Ureter (tissue), 1 donor: ENCODE data around the gene OTUD1. TPM values are rescaled to one million over a fixed set of nuclear protein-coding genes. Genes with fewer than 3 reads are reported as not detected.
A peak's percentile ranks its signal among the peaks of the same experiment; 100 is the strongest.
"Not testable (repeated sequence)": the region's sequence is repeated elsewhere in the genome, so short reads cannot be mapped to it uniquely, and the experiment has no call there.

Source experiments
- DNase-seq: peaks from one replicate; pipeline ENCODE4 v3.0.0-alpha.2; 2020; ENCODE audit warnings: low spot score
- total RNA-seq: library from RNA; stranded (reverse); gene quantifications from one replicate; pipeline ENCODE4 v1.2.4, GENCODE V29; 2023
- donor health status: DM: yes; HTN: yes; CAD: no.

Gene OTUD1, protein sequence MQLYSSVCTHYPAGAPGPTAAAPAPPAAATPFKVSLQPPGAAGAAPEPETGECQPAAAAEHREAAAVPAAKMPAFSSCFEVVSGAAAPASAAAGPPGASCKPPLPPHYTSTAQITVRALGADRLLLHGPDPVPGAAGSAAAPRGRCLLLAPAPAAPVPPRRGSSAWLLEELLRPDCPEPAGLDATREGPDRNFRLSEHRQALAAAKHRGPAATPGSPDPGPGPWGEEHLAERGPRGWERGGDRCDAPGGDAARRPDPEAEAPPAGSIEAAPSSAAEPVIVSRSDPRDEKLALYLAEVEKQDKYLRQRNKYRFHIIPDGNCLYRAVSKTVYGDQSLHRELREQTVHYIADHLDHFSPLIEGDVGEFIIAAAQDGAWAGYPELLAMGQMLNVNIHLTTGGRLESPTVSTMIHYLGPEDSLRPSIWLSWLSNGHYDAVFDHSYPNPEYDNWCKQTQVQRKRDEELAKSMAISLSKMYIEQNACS
- 10.6 TPM for total RNA-seq

DNA sequence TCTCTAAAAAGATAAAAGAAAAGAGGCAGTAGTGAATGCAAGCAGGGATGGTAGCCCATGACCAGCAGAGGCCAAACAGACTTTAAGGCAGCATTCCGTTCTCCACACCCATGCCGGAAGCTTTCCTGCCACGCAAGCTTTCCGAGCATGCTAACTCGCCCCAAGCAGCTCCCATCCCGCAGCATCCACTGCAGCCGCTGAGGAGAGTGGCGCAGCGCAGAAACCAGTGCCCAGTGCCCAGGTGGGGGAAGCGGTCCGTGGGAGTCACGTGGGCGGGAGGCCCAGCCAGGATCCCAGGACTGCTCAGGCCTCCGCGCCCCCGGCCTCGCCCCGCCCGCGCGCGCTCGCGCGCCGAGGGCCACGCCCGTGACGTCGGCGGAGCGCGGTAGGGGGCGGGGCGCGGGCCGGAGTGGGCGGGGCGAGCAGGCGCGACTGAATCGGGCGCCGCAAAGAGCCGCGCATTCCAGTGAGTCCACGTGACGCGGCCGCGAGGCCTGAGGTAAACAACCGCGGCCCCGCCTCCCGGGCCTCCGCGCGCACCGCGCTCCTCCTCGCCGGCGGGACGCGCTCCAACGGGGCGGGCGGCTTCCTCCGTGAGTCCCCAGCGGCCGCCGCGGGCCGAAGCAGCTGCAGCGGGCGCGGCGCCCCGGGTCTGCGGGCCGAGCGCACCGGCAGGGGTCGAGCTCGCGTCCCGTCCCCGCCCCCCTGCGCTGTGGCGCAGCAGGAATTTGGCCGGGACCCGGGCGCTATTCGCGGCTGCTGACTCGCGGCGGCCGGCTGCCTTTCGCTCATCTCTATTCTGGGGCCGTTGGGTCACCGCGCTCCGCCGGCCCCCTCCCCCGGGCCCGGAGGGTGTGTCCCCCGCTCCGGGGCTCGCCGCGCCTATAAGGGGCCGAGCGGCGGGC lies at the start of gene OTUD1:
OTUD1 (plus strand) TSS at position 529 of the 905 bp plus-strand sequence. CDS start 383 bp downstream, outside the sequence.
- peak; percentile 95 for DNase-seq

DNA sequence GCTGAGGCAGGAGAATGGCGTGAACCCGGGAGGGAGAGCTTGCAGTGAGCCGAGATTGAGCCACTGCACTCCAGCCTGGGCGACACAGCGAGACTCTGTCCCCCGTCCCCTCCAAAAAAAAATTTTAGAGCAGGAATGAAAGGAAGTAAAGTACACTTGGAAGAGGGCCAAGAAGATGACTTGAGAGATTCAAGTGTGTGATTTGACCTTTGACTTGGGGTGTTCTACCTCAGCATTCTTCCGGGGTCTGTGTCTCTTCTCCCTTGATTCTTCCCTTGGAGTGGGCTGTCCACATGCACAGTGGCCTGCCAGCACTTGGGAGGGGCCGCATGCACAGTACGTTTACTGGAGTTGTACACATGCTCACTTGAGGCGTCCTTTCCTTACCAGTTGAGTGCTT lies 48.5 kb upstream of the OTUD1 start:
- not testable (repeated sequence) for DNase-seq

DNA sequence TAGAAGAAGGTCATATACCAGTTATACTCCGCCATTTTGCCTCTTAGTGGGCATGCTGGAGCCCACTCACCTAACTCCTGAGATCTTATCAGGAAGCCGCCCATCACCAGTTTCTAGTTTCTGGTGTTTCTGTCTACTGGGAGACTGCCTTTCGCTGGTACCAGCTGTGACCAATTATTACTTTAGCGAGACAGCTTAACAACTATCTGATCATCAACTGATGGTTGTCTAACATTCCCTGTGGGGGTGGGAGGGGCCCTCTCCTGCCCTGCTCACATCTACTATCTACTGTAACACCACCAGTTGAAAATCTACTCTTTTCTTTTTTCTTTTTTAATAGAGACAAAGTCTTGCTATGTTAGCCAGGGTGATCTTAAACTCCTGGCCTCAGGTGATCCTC lies 48.1 kb upstream of the OTUD1 start:
- DNase-seq = no peak

DNA sequence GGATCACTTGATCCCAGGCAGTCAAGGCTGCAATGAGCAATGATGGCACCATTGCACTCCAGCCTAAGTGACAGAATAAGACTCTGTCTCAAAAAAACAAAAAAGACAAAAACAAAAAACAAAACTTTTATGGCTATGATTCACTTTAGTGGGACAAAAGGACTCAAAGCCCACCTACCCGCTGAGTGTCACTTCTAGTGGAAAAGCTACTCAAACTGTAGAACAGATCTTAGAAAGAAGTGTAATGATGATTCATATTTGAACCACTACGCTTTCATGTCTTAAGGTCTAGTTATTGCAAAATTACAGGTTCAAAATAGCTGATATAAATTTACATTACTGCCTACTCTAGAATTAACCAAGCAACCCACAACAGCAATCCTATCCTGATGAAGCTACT lies 47.1 kb upstream of the OTUD1 start:
- no peak for DNase-seq

DNA sequence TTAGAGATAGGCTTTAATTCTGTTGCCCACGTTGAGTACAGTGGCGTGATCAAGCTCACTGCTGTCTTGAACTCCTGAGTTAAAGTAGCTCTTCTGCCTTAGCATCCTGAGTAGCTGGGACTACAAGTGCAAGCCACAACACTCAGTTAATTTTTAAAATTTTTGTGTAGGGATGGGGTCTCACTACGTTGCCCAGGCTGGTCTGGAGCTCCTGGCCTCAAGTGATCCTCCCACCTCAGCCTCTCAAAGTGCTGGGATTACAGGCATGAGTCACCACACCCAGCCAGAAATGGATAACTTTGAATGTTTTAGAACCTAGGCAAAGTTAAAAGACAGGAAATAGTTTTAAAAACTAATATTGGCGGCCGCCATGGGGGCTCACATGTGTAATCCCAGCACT lies 43.9 kb upstream of the OTUD1 start:
- no peak for DNase-seq

DNA sequence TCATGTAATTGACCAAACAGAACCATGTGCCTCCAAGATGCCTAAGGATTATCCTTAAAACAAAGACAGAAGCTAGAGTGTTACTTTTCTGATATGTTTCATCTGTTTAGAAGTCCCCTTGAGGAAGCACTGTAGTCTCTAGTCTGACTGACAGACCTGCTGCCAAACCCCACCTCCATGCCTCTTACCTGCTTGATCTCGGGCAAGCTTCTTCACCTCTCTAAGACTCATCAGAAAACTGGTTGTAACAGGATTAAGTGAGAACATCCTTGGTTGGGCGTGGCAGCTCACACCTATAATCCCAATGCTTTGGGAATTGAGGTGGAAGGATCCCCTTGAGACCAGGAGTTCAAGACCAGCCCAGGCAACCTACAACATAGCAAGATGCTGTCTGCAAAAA lies 42.2 kb upstream of the OTUD1 start:
- no peak for DNase-seq

DNA sequence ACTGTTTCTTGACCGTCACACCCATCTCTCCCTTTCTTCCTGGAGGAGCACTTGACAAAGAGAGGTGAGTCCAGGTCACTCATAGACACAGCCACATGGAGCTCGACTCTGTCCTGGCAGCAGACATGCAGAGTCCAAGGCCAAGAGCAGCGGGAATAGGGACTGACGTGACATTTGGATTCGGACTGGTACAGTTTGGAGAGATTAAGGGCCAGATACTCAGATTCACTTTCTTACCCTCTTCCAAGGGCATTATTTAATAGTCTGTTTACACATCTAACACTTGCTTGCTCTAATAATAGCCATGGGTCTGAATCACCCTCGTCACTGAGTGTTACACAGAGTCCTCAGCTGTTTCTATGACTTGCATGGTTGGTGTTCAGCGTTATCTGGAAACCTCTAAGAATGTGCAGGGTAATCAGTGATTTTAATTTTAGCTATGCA lies 39.2 kb upstream of the OTUD1 start:
- no peak for DNase-seq

DNA sequence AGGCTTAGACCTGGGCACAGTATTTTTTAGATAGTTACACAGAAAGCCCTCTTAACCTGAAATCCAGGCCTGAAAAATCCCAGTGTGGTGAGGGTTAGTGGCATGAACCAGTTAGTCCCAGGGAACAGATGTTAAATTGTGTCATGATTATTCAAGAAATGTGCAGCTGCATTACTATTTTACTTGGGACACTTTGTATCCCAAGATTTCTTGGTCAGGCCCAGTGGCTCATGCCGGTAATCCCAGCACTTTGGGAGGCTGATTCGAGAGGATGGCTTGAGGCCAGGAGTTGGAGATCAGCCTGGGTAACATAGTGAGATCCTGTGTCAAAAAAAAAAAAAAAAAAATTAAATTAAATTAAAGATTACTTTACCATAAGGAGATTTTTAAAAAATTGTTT lies 36.0 kb upstream of the OTUD1 start:
- DNase-seq = no peak

DNA sequence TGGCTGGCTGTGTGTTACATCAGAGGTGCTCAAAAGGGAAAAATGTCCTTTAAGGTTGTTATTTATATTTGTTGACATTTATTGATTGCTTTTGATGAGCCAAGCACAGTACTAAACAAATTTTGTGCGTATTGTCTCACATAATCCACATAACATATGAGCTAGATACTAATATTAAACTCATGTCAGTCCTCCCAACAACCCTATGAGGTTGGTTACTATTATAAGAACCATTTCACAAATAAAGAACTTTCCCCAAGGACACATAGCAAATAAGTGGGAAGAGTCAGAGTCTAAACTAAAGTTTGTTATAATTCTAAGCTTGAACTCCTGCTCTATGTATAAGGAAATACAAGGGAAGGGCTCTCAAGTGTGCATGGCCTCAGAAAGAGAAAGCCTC lies 35.6 kb upstream of the OTUD1 start:
- DNase-seq = no peak

DNA sequence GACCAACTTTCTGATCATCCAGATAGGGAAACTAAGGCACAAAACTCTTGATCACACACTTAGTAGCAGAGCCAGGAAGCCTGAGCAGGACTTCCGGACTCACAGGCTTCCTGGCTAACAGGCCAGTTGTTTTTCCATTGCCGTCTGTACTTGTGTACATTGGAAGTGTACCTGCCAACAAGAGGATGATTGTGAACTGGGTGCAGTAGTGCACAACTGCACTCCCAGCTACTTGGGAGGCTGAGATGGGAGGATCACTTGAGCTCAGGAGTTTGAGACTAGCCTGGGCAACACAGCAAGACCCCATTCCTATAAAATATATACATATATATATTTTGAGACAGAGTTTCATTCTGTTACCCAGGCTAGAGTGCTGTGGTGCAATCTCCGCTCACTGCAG lies 35.2 kb upstream of the OTUD1 start:
- DNase-seq = no peak

DNA sequence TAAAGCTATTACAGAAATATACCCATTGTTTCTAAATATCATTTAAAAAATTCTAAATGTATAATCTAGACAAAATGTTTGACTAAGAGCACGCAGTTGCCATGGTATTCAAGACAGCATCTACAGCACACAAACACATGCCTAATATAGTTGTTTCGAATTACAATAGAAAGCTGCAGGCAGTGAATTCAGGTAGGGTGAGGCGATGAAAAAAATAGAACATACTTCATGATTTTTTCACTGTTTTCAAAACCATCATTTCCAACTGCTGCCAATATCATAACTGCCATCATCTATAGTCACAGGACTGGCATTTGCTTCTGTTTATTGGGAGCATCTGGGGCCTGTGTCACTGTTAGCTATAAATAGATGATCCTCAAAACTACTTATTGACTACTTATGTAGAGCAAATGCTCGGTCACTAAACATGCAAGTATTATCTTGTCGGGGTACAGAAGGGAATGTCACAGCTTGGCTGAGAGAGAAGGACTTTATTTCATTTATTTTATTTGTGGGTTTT lies 34.4 kb upstream of the OTUD1 start:
- DNase-seq = no peak

DNA sequence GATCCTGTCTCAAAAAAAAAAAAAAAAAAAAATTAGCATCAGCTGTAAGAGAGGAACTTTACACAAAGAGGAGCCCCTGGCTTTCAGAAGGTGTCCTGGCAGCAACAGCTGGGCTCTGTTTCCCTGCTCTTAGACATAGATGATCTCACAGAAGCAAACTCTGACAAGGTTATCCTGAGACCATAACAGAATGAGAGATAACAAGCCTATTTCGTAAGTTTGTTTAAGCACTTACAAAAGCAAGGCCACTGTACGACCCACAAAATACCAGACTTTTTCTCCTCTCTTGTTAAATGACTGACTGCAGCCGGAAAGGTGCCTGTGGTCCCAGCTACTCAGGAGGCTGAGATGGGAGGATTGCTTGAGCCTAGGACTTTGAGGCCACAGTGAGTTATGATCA lies 33.3 kb upstream of the OTUD1 start:
- DNase-seq = no peak

DNA sequence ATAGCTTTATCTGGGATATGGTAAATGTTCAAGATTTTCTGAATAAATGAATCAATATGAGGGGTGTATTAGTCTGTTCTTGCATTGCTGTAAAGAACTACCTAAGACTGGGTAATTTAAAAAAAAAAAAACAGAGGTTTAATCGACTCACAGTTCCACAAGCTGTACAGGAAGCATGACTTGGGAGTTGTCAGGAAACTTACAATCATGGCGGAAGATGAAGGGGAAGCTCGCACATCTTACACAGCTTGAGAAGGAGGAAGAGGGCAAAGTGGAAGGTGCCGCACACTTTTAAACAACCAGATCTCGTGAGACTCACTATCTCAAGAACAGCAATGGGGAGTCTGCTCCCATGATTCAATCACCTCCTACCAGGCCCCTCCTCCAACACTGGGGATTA lies 32.5 kb upstream of the OTUD1 start:
- no peak for DNase-seq

DNA sequence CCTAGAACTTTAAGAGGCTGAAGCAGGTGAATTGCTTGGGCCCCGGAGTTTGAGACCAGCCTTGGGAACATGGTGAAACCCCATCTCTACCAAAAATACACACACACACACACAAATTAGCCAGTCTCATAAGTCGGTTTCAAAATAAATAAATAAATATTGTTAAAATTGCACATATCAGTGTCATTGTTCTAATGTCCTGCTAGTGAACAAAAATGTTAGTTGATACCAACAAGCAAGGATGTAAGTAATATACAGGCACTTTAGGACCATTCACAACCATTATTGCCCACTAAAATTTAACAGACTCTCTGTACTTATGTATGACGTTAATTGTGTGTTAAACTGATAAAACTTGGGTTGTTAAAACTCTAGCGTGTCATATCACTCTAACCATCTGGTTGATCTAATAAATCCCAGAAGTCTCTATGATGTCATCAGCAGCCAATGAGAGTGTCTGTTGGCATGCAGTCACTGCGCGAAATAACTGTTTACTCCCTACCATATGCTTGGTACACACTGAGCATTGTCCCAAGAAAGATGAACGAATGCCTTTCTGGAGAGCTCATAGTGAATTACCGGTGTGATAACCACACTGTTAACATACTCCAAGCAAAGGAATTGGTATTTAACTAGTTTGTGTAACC lies 30.4 kb upstream of the OTUD1 start:
- no peak for DNase-seq

DNA sequence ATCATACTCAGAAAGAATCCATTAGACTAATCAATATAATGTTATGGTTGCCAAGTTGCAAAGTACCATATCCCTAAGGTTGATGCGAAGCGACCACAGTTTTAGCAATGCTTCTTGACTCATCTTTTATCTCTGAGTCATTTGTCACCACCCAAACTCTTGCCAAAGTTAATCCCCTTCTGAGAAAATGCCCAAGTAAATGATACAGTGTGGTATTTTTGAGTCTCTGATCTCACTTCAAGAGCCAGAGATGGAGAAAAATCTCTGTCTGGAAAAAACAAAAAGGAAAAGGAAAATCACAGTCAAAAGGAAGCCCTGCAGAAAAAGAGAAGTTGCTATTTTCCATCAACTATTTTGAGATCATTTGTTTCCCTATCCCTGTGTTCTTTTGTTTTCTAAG lies 26.7 kb upstream of the OTUD1 start:
- no peak for DNase-seq

DNA sequence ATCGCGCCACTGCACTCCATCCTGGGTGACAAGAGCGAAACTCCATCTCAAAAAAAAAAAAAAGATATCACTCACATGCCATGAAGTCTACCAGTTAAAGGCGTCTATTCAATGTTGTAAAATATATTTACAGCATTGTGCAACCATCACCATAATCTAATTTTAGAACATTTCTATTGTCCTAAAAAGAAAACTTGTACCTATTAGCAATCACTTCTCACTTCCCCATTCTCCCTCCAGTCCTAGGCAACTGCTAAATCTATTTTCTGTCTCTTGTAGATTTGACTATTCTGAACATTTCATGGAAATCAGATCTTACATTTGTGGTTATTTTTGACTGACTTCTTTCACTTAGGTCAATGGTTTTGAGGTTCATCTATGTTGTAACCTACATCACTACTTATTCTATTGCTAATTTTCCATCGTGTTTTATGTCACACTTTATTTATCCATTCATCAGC lies 25.2 kb upstream of the OTUD1 start:
- DNase-seq = no peak

DNA sequence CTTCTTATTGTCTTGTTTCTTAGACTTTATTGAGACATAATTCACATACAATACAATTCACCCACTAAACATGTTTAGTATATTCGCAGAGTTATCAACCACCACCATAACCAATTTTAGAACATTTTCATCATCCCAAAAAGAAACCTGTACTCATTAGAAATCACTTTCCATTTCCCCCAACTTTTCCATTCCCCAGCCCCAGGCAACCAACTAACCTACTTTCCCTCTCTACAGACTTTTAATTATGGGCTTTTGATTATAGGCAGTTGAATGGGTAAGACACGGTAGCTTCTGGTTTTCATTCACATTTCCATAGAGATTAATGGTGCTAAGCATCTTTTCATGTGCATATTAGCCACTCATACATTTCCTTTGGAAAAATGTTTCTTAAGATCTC lies 24.2 kb upstream of the OTUD1 start:
- no peak for DNase-seq

DNA sequence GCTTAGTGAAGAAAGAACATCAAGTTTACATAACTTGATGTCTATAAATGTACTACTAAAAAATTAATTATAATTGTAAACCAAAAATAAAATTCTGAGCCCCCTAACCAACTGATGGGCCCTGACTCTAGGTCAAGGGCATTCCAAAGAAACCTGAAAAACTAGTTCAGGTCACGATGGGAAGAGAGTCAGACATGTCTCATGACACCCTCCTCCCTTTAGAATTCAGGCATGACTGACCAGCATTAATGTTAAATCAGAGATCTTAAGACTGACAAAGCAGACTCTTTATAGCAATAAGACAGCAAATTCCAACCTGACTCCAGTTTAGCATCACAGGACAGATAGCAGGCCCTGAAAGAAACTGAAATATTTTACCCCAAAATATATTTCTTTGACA lies 21.6 kb upstream of the OTUD1 start:
- DNase-seq = no peak

DNA sequence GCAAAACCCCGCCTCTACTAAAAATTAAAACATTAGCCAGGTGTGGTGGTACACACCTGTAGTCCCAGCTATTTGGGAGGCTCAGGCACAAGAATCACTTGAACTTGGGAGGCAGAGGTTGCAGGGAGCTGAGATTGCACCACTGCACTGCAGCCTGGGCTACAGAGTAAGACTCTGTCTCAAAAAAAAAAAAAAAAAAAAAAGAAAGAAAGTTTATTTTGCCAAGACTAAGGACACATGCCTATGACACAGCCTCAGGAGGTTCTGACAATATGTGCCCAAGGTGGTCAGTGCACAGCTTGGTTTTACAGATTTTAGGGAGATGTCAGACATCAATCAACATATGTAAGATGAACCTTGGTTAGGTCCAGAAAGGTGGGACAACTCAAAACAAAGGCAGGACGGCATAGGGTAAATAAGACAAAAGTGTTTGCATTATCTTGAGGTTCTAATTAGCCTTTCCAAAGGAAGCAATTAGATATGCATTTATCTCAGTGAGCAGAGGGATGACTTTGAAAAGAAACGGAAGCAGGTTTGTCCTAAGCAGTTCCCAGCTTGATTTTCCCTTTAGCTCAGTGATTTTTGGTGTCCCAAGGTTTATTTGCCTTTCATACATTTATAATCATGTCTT lies 20.7 kb upstream of the OTUD1 start:
- no peak for DNase-seq

DNA sequence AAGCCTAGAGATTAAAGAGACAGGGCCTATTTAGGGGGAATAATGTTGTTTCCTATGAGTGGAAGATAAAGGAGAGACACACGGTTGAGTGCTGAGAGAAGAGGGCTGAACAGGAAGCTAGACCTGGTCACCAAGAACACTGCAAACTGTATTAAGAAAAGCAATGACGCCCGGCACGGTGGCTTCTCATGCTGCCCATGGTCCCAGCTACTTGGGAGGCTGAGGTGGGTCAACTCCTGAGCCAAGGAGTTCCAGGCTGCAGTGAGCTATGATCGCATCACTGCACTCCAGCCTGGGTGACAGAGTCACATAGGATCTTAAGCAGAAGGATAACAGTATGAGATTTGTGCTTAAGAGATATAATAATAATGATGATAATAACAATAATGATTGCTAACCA lies 19.7 kb upstream of the OTUD1 start:
- no peak for DNase-seq

DNA sequence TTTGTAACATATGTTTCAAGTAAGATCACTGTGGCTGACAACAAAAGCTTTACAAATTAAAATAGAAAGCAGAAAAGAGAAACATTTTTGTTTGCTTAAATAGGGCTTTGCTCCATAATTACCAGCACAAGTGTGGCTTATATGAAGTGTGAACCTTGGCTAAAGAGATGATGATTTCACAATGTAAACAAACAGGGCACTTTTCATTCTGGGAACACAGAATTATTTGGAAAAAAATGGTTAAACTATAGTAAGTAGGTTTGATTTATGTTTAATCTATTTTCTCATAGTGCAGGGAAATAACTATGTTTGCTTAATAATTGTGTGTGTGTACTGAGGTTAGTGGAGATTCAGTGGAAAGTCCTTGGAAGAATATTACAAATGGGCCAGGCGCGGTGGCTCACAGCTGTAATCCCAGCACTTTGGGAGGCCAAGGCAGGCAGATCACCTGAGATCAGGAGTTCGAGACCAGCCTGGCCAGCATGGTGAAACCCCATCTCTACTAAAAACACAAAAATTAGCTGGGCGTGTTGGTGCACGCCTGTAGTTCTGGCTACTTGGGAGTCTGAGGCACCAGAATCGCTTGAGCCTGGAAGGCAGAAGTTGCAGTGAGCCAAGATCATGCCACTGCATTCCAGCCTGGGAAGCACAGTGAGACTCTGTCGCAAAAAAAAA lies 19.1 kb upstream of the OTUD1 start:
- no peak for DNase-seq
